Liver (tissue), 9 donors: ENCODE data around the gene SH3BP2. TPM values are rescaled to one million over a fixed set of nuclear protein-coding genes. Genes with fewer than 3 reads are reported as not detected.

Source experiments
- DNase-seq: peaks from one replicate; pipeline ENCODE4 v3.0.0-alpha.2; 2017; ENCODE audit warnings: low spot score
- H3K27ac ChIP-seq, 2 donors: one replicate each; pipeline ENCODE4 v1.7.0; 2013; ENCODE audit warnings: inconsistent platforms in 2 of 2, low read length in 2 of 2, control low read depth in 1 of 2, low read depth in 1 of 2, mild to moderate bottlenecking in 1 of 2
- H3K27me3 ChIP-seq, 4 donors: one replicate each; pipeline versions ENCODE4 v1.6.1 to v1.7.0; 2013; ENCODE audit warnings: low read length in 3 of 4, inconsistent platforms in 1 of 4, mild to moderate bottlenecking in 1 of 4, moderate library complexity in 1 of 4; ENCODE audit not compliant: control insufficient read depth in 4 of 4, insufficient read depth in 4 of 4
- H3K36me3 ChIP-seq, 4 donors: one replicate each; pipeline versions ENCODE4 v1.6.1 to v1.7.0; 2013; ENCODE audit warnings: low read length in 3 of 4, mild to moderate bottlenecking in 3 of 4, low read depth in 1 of 4, moderate library complexity in 1 of 4; ENCODE audit not compliant: control insufficient read depth in 4 of 4, insufficient read depth in 3 of 4
- H3K4me1 ChIP-seq, 4 donors: one replicate each; pipeline versions ENCODE4 v1.6.1 to v1.7.0; 2013; ENCODE audit warnings: low read length in 3 of 4, mild to moderate bottlenecking in 3 of 4, moderate library complexity in 1 of 4; ENCODE audit not compliant: control insufficient read depth in 4 of 4, insufficient read depth in 4 of 4
- H3K4me3 ChIP-seq, 3 donors: one replicate each; pipeline versions ENCODE4 v1.6.1 to v1.7.0; 2013; ENCODE audit warnings: low read length in 3 of 3, control low read depth in 1 of 3, low read depth in 1 of 3, mild to moderate bottlenecking in 1 of 3
- H3K9ac ChIP-seq, 2 donors: one replicate each; pipeline ENCODE4 v1.7.0; 2013; ENCODE audit warnings: low read length in 2 of 2, mild to moderate bottlenecking in 2 of 2, moderate library complexity in 2 of 2, control low read depth in 1 of 2, low read depth in 1 of 2
- H3K9me3 ChIP-seq, 4 donors: one replicate each; pipeline versions ENCODE4 v1.6.1 to v1.7.0; 2013; ENCODE audit warnings: low read length in 3 of 4; ENCODE audit not compliant: control insufficient read depth in 4 of 4
- ATF3 ChIP-seq: IDR thresholded peaks from 2 replicates; pipeline ENCODE4 v1.6.1; 2016; ENCODE audit warnings: antibody characterized with exemption
- CTCF ChIP-seq: fragments of 150-350 bp; IDR thresholded peaks from 2 replicates; pipeline ENCODE4 v1.5.1; 2017; ENCODE audit warnings: improper control_type of control experiment, low read depth, low read length; ENCODE audit not compliant: missing input control
- FOXA2 ChIP-seq: IDR thresholded peaks from 2 replicates; pipeline ENCODE4 v1.6.1; 2016; ENCODE audit warnings: antibody characterized with exemption
- HNF4A ChIP-seq, 2 donors: conservative IDR thresholded peaks; 2 replicates each; pipeline ENCODE4 v1.6.1; 2016; ENCODE audit warnings: antibody characterized with exemption in 2 of 2, mild to moderate bottlenecking in 2 of 2
- JUND ChIP-seq, 2 donors: IDR thresholded peaks; 2 replicates each; pipeline ENCODE4 v1.6.1; 2016; ENCODE audit warnings: antibody characterized with exemption in 2 of 2
- MAX ChIP-seq: IDR thresholded peaks from 2 replicates; pipeline ENCODE4 v1.6.1; 2016; ENCODE audit warnings: antibody characterized with exemption
- NR2F2 ChIP-seq: IDR thresholded peaks from 2 replicates; pipeline ENCODE4 v1.6.1; 2016; ENCODE audit warnings: antibody characterized with exemption
- REST ChIP-seq: IDR thresholded peaks from 2 replicates; pipeline ENCODE4 v1.6.1; 2016; ENCODE audit warnings: antibody characterized with exemption, mild to moderate bottlenecking
- RXRA ChIP-seq, 2 donors: IDR thresholded peaks; 2 replicates each; pipeline ENCODE4 v1.6.1; 2017 to 2018; ENCODE audit warnings: antibody characterized with exemption in 2 of 2, mild to moderate bottlenecking in 1 of 2
- SP1 ChIP-seq: IDR thresholded peaks from 2 replicates; pipeline ENCODE4 v1.6.1; 2018; ENCODE audit warnings: antibody characterized with exemption, mild to moderate bottlenecking
- YY1 ChIP-seq: IDR thresholded peaks from 2 replicates; pipeline ENCODE4 v1.6.1; 2016; ENCODE audit warnings: antibody characterized with exemption, mild to moderate bottlenecking
- ZBTB33 ChIP-seq: IDR thresholded peaks from 2 replicates; pipeline ENCODE4 v1.6.1; 2016; ENCODE audit warnings: antibody characterized with exemption
- WGBS: extraction: QIAGEN DNeasy Blood & Tissue Kit; methylation state at CpG from one replicate; pipeline ENCODE4 v1.1.7; 2013; 5-methylcytosine and 5-hydroxymethylcytosine counted together
- polyA plus RNA-seq, 2 donors: library from polyadenylated mRNA; stranded (reverse) in 1 of 2; unstranded in 1 of 2; fragments of 200-250 nt in 1 of 2; fragments of >200 nt in 1 of 2; fragmentation: Nextera tagmentation in 1 of 2; extraction: Ambion mirVana in 1 of 2; gene quantifications; one replicate each; pipeline versions ENCODE4 v1.2.1 to v1.2.3, GENCODE V29; 2013 to 2015
- total RNA-seq, 2 donors: library from RNA; depleted of rRNA; stranded (reverse); fragments of >200 nt; gene quantifications; one replicate each; pipeline ENCODE4 v1.2.3, GENCODE V29; 2014
- donor health status: healthy.
- donor health status: healthy.
- donor health status: healthy.
- donor health status: healthy.
- donor health status: healthy.

The SH3BP2 gene
- total and polyA plus RNA-seq, 4 donors: 17.9 to 80.2 (median 38.5) TPM

- Histone ChIP-seq H3K36me3 (peaks cover 0 to 5% (median 2%) of the 10 kb centered on the region in 4 donors), H3K9me3 (no peaks in the 10 kb centered on the region), H3K4me1 (peaks cover 15 to 54% (median 39%) of the 10 kb centered on the region in 4 donors), H3K27ac (no peak overlapping the region), H3K4me3 (no peak overlapping the region), H3K27me3 (no peaks in the 10 kb centered on the region), H3K9ac (no peak overlapping the region)
- TF ChIP-seq CTCF: no peak
- TF ChIP-seq FOXA2: no peak
- no peak for TF ChIP-seq ZBTB33
- no peak for TF ChIP-seq RXRA (IDR thresholded peaks at IDR 0.05)
- no peak for TF ChIP-seq JUND (IDR thresholded peaks at IDR 0.05)
- 81% methylated on average over 4 of the region's 4 CpGs for WGBS
- DNase-seq: no peak
Observed at GRCh38 chr4:2871466-2871865, 78.6 kb downstream of the SH3BP2 start.

- Histone ChIP-seq H3K4me3 (no peak overlapping the region), H3K9ac (no peak overlapping the region), H3K9me3 (no peaks in the 10 kb centered on the region), H3K27ac (no peak overlapping the region), H3K36me3 (peaks cover 0 to 5% (median 2%) of the 10 kb centered on the region in 4 donors), H3K27me3 (no peaks in the 10 kb centered on the region), H3K4me1 (peaks cover 11 to 50% (median 34%) of the 10 kb centered on the region in 4 donors)
- no peak for TF ChIP-seq CTCF
- no peak for TF ChIP-seq HNF4A (conservative IDR thresholded peaks at IDR 0.05)
- WGBS: 55% methylated on average over 2 of the region's 2 CpGs
- DNase-seq: no peak
Observed at GRCh38 chr4:2871911-2872310, 79.0 kb downstream of the SH3BP2 start.

GRCh38 chr4:2873329-2873728 lies 80.4 kb downstream of the SH3BP2 start:
- no peak overlapping the region for H3K4me3 ChIP-seq
- H3K27ac ChIP-seq: no peak overlapping the region
- H3K27me3 ChIP-seq: no peaks in the 10 kb centered on the region
- H3K9me3 ChIP-seq: no peaks in the 10 kb centered on the region
- peaks cover 0 to 5% (median 2%) of the 10 kb centered on the region in 4 donors for H3K36me3 ChIP-seq
- DNase-seq: no peak
- 81% methylated on average over 1 of the region's 1 CpG for WGBS
- H3K4me1 ChIP-seq: peaks cover 6 to 36% (median 20%) of the 10 kb centered on the region in 4 donors
- no peak overlapping the region for H3K9ac ChIP-seq
- TF ChIP-seq ATF3: no peak
- TF ChIP-seq REST: no peak
- no peak for TF ChIP-seq RXRA (IDR thresholded peaks at IDR 0.05)
- TF ChIP-seq MAX: no peak
- TF ChIP-seq SP1: no peak
- no peak for TF ChIP-seq NR2F2
- no peak for TF ChIP-seq HNF4A (conservative IDR thresholded peaks at IDR 0.05)
- TF ChIP-seq YY1: no peak
- TF ChIP-seq JUND (IDR thresholded peaks at IDR 0.05): no peak
- no peak for TF ChIP-seq ZBTB33
